HUES64 (cell line): Measurements from ENCODE around the gene SYNE1.

Source experiments
- H3K27ac ChIP-seq: 2 replicates; pipeline ENCODE4 v1.7.0; 2013; ENCODE audit warnings: low read depth, low read length, inconsistent platforms
- H3K27me3 ChIP-seq: 2 replicates; pipeline ENCODE4 v1.6.1; 2013; ENCODE audit warnings: mild to moderate bottlenecking, low read length; ENCODE audit not compliant: insufficient read depth
- H3K36me3 ChIP-seq: 2 replicates; pipeline ENCODE4 v1.6.1; 2013; ENCODE audit warnings: mild to moderate bottlenecking, low read length; ENCODE audit not compliant: insufficient read depth
- H3K4me1 ChIP-seq: 2 replicates; pipeline ENCODE4 v1.6.1; 2013; ENCODE audit warnings: mild to moderate bottlenecking, low read length, moderate library complexity; ENCODE audit not compliant: insufficient read depth
- H3K4me3 ChIP-seq: 2 replicates; pipeline ENCODE4 v1.5.1; 2013; ENCODE audit warnings: mild to moderate bottlenecking, low read length, moderate library complexity
- H3K9ac ChIP-seq: 2 replicates; pipeline ENCODE4 v1.6.1; 2013; ENCODE audit warnings: mild to moderate bottlenecking, low read depth, low read length
- H3K9me3 ChIP-seq: 2 replicates; pipeline ENCODE4 v1.6.1; 2013; ENCODE audit warnings: low read depth, low read length; ENCODE audit not compliant: insufficient read depth
- WGBS: fragments of 150-250, 120-280 bp; methylation state at CpG from one replicate; pipeline ENCODE4 v1.1.7; 2013; ENCODE audit warnings: missing lambda C conversion rate; 5-methylcytosine and 5-hydroxymethylcytosine counted together

The SYNE1 gene

DNA sequence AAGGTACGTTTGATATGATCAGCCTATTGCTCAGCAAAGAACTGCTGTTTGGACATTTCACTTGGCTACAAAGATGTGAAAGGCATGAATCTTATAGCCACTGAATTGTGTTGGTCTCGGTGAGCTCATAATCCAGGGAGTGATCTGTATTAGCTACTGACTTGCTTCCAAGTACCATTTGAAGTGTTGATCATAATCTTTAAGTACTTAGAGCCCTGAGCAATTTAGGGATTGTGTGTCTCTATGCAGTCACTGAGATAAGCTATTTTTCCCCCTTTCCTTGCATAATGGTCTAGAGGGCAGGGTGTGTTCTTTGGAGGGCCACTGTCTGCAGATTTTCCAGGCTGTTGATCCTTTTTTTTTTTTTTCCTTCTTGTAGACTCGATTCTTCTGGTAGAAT lies 436.0 kb downstream of the SYNE1 start:
- H3K36me3 ChIP-seq, result no peaks in the 10 kb centered on the region

DNA sequence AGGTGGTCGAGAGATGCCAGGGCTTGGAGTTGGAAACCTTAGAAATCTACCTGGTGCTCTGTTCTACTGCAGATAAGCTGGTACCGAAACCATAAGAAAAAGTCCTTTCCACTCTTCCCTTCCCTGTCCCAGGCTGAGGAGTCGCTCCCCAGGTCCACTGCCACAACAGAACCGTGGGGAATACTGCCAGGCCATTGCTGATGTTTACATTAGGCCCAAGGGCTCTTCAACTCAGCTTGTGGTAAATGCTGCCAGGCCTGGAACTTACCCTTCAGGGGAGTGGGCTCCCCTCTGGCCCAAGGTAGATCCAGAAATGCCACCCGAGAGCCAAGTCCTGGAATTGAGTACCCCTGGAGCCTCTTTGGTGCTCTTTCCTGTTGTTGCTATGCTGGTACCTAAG lies 441.3 kb downstream of the SYNE1 start:
- Histone ChIP-seq H3K9ac (no peak overlapping the region), H3K4me3 (no peak overlapping the region), H3K36me3 (no peaks in the 10 kb centered on the region), H3K27ac (no peak overlapping the region), H3K4me1 (no peaks in the 10 kb centered on the region), H3K9me3 (no peaks in the 10 kb centered on the region; the same call in 1 of the 2 replicates), H3K27me3 (no peaks in the 10 kb centered on the region)
- 98% methylated on average over 5 of the region's 5 CpGs for WGBS

More for the DNA sequence above, 436.0 kb downstream of the SYNE1 start:
- Histone ChIP-seq H3K27ac (no peak overlapping the region), H3K9me3 (no peaks in the 10 kb centered on the region; the same call in 1 of the 2 replicates), H3K9ac (no peak overlapping the region), H3K4me3 (no peak overlapping the region), H3K27me3 (no peaks in the 10 kb centered on the region), H3K4me1 (no peaks in the 10 kb centered on the region)
- 76% methylated on average over 2 of the region's 3 CpGs for WGBS

DNA sequence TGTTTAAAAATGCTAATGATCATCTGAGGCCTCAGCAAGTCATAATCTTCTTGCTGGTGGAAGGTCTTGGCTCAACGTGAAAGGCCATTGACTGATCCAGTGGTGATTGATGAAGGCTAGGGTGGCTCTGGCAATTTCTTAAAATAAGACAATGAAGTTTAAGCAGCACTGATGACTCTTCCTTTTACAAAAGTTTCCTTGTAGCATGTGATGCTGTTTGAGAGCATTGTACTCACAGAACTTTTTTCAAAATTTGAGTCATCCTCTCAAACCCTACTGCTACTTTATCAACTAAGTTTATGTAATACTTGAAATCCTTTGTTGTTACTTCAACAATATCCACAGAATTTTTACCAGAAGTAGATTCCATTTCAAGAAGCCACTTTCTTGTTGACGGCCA lies 447.4 kb downstream of the SYNE1 start:
- H3K36me3 ChIP-seq, result no peaks in the 10 kb centered on the region
- H3K27ac ChIP-seq, result no peak overlapping the region
- WGBS, result 90% methylated on average over 2 of the region's 2 CpGs

DNA sequence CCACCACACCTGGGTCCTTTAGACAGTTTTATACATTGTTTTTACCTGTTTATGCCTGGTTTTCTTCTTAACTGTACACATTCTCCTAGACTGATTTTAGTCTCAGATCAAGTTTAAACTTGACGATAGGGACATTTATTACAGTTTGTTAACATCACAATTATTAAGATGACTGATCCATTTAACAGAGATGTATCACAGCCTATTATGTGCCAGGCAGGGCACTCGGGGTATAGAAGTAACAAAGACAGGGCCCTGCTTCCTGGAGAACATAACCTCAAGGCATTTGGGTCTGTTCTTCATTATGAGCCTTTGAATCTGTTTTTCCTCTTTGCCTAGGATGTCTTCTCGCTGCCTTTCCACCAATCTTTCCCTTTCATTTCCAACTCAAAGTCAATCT lies 449.2 kb downstream of the SYNE1 start:
- Histone ChIP-seq H3K36me3 (no peaks in the 10 kb centered on the region), H3K9me3 (no peaks in the 10 kb centered on the region), H3K27me3 (no peaks in the 10 kb centered on the region), H3K9ac (no peak overlapping the region), H3K27ac (no peak overlapping the region), H3K4me3 (no peak overlapping the region), H3K4me1 (no peaks in the 10 kb centered on the region)
- 93% methylated on average over 3 of the region's 3 CpGs for WGBS

More for the DNA sequence above, 447.4 kb downstream of the SYNE1 start:
- no peaks in the 10 kb centered on the region for H3K27me3 ChIP-seq
- H3K9me3 ChIP-seq, result no peaks in the 10 kb centered on the region
- no peaks in the 10 kb centered on the region for H3K4me1 ChIP-seq
- no peak overlapping the region for H3K9ac ChIP-seq
- no peak overlapping the region for H3K4me3 ChIP-seq

DNA sequence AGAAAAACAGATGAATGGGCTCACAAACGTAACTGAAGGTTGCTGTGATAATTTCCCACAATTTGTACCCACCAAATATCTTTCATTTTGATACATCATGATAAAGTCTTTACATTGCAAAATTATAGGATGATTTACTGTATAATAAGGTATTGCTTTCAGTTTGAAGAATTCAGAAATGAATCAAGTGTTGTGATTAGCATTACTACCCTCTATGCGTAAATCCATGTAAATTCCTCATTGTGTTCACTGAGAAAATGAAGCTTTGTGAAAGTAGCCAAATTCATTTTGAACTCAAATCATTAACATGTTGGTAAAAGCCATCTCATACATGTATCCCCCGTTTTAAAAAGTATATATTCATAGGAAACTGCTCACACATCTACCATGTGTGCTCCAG lies 450.3 kb downstream of the SYNE1 start:
- H3K9ac ChIP-seq, result no peak overlapping the region

DNA sequence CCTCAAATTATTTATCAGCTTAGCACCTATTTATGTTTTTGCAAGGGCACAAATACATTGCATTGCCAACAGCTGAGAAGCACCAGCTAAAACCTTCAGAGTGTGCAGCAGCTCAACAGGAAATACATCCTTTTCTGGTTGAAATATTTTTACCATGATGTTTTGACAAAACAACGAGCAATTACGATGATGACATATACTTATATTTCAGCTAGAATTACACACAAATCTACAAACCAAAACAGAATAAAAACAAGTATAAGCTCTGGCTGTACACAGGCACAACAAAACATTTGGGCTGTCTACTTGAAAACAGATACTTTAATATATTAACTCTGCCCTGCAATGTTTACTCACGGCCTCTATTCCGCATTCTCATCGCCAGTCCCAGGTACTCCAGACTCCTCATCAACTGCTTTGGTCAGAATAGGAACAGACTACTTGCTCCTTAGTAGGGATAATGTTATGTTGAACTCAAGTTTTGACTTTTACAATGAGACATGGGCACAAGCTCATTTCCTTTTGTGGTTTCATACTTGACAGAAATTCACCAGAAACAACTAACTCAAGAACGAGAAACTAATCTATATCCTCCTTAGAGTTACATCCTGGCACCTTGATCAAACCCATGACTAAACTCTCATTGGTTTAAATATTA lies 452.1 kb downstream of the SYNE1 start:
- no peaks in the 10 kb centered on the region for H3K27me3 ChIP-seq
- H3K36me3 ChIP-seq, result no peaks in the 10 kb centered on the region
- no peak overlapping the region for H3K27ac ChIP-seq
- H3K9me3 ChIP-seq, result no peaks in the 10 kb centered on the region
- H3K4me3 ChIP-seq, result no peak overlapping the region
- WGBS, result 94% methylated on average over 6 of the region's 6 CpGs
- H3K4me1 ChIP-seq, result no peaks in the 10 kb centered on the region
- H3K9ac ChIP-seq, result no peak overlapping the region

More for the DNA sequence above, 450.3 kb downstream of the SYNE1 start:
- Histone ChIP-seq H3K4me1 (no peaks in the 10 kb centered on the region), H3K4me3 (no peak overlapping the region), H3K36me3 (no peaks in the 10 kb centered on the region), H3K9me3 (no peaks in the 10 kb centered on the region), H3K27me3 (no peaks in the 10 kb centered on the region), H3K27ac (no peak overlapping the region)
- 97% methylated on average over 3 of the region's 3 CpGs for WGBS

DNA sequence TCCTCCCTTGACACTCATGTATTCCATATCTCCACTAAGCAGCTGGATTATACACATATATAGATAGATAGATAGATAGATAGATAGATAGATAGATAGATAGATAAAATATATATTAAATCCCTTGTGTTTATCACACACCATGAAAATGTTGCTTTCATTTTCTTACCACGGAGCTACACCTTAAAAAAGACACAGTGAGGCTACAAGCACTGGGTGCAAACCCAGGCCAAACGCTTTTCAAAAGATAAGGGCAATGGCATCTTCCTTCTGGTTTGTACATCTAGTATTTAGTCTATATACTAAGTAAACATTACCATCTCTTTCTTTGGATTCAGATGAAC lies 452.6 kb downstream of the SYNE1 start:
- H3K4me1 ChIP-seq, result no peaks in the 10 kb centered on the region
- no peak overlapping the region for H3K4me3 ChIP-seq
- no peak overlapping the region for H3K27ac ChIP-seq
- no peak overlapping the region for H3K9ac ChIP-seq
- H3K27me3 ChIP-seq, result no peaks in the 10 kb centered on the region
- H3K9me3 ChIP-seq, result no peaks in the 10 kb centered on the region
- no peaks in the 10 kb centered on the region for H3K36me3 ChIP-seq
- 93% methylated on average over 2 of the region's 2 CpGs for WGBS

DNA sequence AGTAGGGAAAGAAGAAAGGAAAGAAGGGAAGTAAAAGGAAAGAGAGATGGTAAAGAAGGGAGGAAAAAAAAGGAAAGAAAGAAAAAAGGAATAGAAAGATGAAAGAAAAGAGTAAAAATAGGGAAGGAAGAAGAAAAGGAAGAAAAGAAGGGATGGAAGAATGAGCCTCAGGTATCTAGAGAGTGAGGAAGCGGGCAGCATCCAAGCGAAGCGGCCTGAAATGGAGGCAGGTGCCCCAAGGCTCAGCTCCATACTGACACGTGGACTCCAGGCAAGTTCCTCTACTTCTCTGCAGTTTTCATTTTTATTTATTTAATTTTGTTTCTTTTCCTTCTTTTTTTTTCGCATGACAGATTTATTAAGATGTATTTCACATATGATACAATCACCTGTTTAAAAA lies 456.6 kb downstream of the SYNE1 start:
- no peak overlapping the region for H3K4me3 ChIP-seq
- WGBS, result 97% methylated on average over 4 of the region's 5 CpGs
- no peak overlapping the region for H3K27ac ChIP-seq
- no peaks in the 10 kb centered on the region for H3K36me3 ChIP-seq
- H3K9me3 ChIP-seq, result no peaks in the 10 kb centered on the region
- no peaks in the 10 kb centered on the region for H3K4me1 ChIP-seq
- H3K9ac ChIP-seq, result no peak overlapping the region
- H3K27me3 ChIP-seq, result no peaks in the 10 kb centered on the region

DNA sequence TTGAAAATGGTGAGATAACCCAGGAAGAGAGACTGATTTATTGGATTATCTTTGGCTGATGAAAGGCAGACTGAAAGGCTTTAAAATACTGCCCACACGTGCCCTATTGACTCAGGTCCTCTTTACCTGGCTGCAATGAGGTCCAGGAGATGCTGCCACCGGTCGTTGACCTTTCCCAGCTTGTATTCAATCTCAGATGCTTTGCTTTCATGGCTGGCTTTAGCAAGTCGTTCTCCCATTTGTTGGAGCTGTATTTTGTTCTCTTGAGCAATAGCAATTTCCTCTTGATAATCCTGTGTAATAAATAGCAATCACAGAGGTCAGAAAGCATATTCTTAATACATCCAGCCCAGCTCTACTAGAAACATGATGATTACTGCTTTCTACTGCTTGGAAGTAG lies 460.9 kb downstream of the SYNE1 start:
- H3K4me1 ChIP-seq, result no peaks in the 10 kb centered on the region
- WGBS, result 87% methylated on average over 4 of the region's 4 CpGs
- H3K27ac ChIP-seq, result no peak overlapping the region
- no peak overlapping the region for H3K4me3 ChIP-seq
- no peak overlapping the region for H3K9ac ChIP-seq
- no peaks in the 10 kb centered on the region for H3K9me3 ChIP-seq
- H3K27me3 ChIP-seq, result no peaks in the 10 kb centered on the region
- no peaks in the 10 kb centered on the region for H3K36me3 ChIP-seq

DNA sequence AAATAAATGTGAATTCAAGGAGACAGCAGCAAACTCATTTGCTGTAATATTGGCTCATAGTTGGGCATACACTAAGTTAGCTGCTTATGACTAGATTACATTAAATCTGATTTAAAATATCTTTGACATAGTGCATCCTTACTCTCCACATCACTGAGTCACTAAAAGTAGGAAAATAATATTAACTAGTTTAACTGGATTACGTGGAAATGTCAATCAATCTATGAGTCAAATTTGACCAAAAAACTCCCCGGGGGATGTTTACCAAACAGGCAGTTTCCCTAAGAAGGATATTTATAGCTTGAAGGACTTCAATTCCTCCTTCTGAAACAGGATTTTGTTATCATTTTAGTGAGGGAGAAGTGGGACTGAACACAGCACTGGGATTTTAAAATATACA lies 463.2 kb downstream of the SYNE1 start:
- Histone ChIP-seq H3K4me3 (no peak overlapping the region), H3K27me3 (no peaks in the 10 kb centered on the region), H3K27ac (no peak overlapping the region)

DNA sequence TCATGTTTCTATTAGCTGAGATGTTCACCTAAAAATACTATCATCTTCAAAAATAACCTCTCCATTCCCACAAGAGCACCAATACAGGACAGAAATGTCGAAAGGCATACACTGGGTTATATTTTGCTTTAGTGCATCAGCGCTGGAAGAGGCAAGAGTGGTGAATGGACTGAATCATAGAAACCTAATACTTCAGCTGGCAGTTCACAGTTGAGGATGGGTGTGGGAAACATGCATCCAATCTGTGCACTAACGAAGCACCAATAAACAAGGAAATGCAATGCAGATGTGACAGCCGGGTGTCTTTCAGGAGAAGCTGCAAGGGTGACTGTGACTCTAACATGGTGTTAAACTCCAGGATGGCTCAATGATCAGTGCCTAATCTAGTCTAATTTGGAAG lies 463.8 kb downstream of the SYNE1 start:
- no peaks in the 10 kb centered on the region for H3K4me1 ChIP-seq
- H3K9me3 ChIP-seq, result no peaks in the 10 kb centered on the region
- no peak overlapping the region for H3K9ac ChIP-seq
- H3K4me3 ChIP-seq, result no peak overlapping the region
- no peaks in the 10 kb centered on the region for H3K36me3 ChIP-seq
- WGBS, result 92% methylated on average over 4 of the region's 4 CpGs
- no peaks in the 10 kb centered on the region for H3K27me3 ChIP-seq
- H3K27ac ChIP-seq, result no peak overlapping the region

More for the DNA sequence above, 463.2 kb downstream of the SYNE1 start:
- H3K36me3 ChIP-seq, result no peaks in the 10 kb centered on the region
- WGBS, result 100% methylated on average over 2 of the region's 2 CpGs
- no peak overlapping the region for H3K9ac ChIP-seq
- H3K9me3 ChIP-seq, result no peaks in the 10 kb centered on the region
- no peaks in the 10 kb centered on the region for H3K4me1 ChIP-seq
